ENCODE data around the gene POLR2M.

- TF ChIP-seq POLR2A (IDR thresholded peaks at IDR 0.05) (no peak), CTCF (IDR thresholded peaks at IDR 0.05) (peak in 1 of 3 donors; percentile 2)
Measured at GRCh38 chr15:57752840-57753239, 46.3 kb downstream of the POLR2M start.
